GM19438 (cell line): ENCODE data around the gene RBM15B.
"Not testable (repeated sequence)": the region's sequence is repeated elsewhere in the genome, so short reads cannot be mapped to it uniquely, and the experiment has no call there.

Experiments
- ATAC-seq: cut with Tn5 transposase; IDR thresholded peaks from one replicate; pipeline ENCODE4 v1.9.1; 2021; ENCODE audit warnings: low read depth; ENCODE audit not compliant: unreplicated experiment

Gene RBM15B

GRCh38 chr3:51375571-51375970 is 15.5 kb upstream of the RBM15B start:
- ATAC-seq = no peak

GRCh38 chr3:51378065-51378464 is 13.0 kb upstream of the RBM15B start:
- no peak for ATAC-seq

DNA sequence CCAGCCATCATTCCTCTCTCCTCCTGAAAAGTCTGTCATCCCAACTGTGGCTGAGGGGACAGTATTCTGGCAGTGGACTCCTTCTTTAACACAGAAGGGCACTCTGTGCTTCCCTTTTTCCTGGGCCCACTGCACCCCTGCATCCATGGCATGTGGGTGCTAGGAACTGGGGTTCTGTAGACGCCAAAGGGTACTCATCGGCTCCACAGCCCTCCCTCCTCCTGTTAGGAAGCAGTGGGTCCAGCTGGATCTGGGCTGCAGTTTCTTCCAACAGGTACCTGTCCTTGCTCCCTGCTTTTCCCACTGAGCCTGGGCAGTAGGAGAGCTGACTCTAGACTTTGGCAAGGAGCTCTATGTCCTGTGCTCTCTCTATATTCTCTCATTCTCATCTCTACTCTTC is 12.4 kb upstream of the RBM15B start:
- no peak for ATAC-seq

GRCh38 chr3:51379301-51379700 is 11.8 kb upstream of the RBM15B start:
- ATAC-seq = no peak

DNA sequence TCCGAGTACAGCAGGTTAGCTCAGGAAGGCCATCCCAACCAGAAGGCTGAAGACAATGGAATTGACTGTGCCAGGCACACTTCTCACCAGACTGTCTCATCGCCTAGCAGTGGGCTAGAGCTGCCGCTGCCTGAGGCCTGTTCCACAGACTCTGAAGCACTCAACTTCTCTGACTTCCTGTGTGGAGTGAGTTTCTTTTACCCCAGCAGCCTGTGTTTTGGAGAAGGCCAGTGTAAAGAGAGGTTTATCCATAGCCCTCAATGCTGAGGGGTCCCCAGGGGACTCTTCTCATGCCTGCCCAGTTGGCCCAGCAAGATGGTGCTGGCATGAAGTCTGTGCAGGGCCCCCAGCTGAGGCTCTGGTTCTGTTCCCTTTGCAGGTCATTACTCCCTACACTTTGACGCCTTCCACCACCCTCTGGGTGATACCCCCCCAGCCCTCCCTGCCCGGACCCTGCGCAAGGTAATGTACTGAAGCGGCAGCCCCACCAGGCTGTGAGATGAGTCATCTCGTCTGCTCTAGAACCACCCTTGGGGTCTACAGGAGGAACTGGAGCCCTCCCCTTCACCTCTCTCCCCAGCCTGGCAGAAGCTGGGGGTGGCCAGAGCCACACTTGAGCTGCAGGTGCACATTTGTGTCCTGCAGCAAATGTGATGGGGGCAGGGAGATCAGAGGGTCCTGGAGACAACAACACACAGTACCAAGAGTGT is 11.2 kb upstream of the RBM15B start:
- no peak for ATAC-seq

GRCh38 chr3:51380601-51381332 is 10.3 kb upstream of the RBM15B start:
- ATAC-seq = no peak

- ATAC-seq = no peak
These were observed 9.8 kb upstream of the RBM15B start for GRCh38 chr3:51381333-51381705.

- ATAC-seq = no peak
These were observed 8.9 kb upstream of the RBM15B start for GRCh38 chr3:51382076-51382745.

GRCh38 chr3:51382947-51383578 is 8.0 kb upstream of the RBM15B start:
- ATAC-seq = no peak

GRCh38 chr3:51384055-51384725 is 6.9 kb upstream of the RBM15B start:
- peak; percentile 26 for ATAC-seq

GRCh38 chr3:51384726-51385473 is 6.2 kb upstream of the RBM15B start, which contains the start of gene MANF:
TSS of gene MANF (plus strand) at chr3:51385291. CDS start at chr3:51385343, 52 bp downstream.
- ATAC-seq = peak; percentile 91

- no peak for ATAC-seq
These were observed 5.4 kb upstream of the RBM15B start for GRCh38 chr3:51385621-51386091.

DNA sequence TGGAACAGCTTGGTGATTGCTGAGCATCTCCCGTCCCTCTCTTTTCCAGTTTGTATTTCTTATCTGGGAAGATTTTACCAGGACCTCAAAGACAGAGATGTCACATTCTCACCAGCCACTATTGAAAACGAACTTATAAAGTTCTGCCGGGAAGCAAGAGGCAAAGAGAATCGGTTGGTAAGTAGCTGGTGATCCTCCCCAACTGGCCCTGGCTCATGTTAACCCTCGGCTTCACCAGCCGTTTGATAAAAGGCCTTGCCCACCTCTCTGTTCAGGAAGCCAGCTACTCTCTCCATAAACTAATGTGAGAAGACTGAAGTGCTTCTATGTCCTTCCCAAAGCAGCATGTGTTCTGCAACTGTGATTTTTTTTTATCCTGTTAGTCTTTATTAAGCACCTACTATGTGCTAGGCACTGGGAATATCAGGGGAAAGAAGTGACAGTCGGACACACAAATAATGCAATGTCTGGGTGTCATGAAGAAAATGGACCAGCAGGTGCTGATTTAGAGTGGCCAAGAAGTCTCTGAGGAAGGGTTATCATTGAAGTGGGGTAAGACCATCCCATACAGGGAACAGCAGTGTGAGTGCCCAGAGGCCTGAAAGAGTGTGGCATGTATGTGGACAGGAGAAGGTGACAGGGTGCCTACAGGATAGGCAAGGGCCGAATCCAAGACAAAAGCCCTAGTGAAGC is 4.8 kb upstream of the RBM15B start:
- no peak for ATAC-seq

- no peak for ATAC-seq
These were observed 4.2 kb upstream of the RBM15B start for GRCh38 chr3:51386852-51387229.

GRCh38 chr3:51387281-51387680 is 3.8 kb upstream of the RBM15B start:
- not testable (repeated sequence) for ATAC-seq

- ATAC-seq = no peak
These were observed 2.6 kb upstream of the RBM15B start for GRCh38 chr3:51388286-51389029.

- no peak for ATAC-seq
These were observed 1.5 kb upstream of the RBM15B start for GRCh38 chr3:51389423-51390183.
